C4-2B (cell line): ENCODE data around the gene MFSD2B.
"Not testable (repeated sequence)": the region's sequence is repeated elsewhere in the genome, so short reads cannot be mapped to it uniquely, and the experiment has no call there.

Experiments
- CTCF ChIP-seq: fragments of 450-650 bp; conservative IDR thresholded peaks from 2 replicates; pipeline ENCODE4 v1.5.1; 2017; ENCODE audit warnings: mild to moderate bottlenecking
- ZFX ChIP-seq: fragments of 450-650 bp; IDR thresholded peaks from 2 replicates; pipeline ENCODE4 v1.6.1; 2017

- TF ChIP-seq CTCF, ZFX: not testable (repeated sequence)
Measured at GRCh38 chr2:24043133-24043532, 33.2 kb downstream of the MFSD2B start.
